H1 (cell line): Measurements from ENCODE around the gene ENTPD1. TPM values are rescaled to one million over a fixed set of nuclear protein-coding genes. Genes with fewer than 3 reads are reported as not detected.

ENCODE experiments used
- CTCF ChIA-PET: fragments of 300-600 bp; sonication (Branson Sonifier 250); formaldehyde crosslinking; loops from one replicate; lab custom pipeline; 2021; ENCODE audit not compliant: partially characterized antibody; lab: Charles Lee
- POLR2A ChIA-PET: fragments of 300-600 bp; sonication (Branson Sonifier 250); formaldehyde crosslinking; loops from one replicate; lab custom pipeline; 2021; ENCODE audit warnings: inconsistent platforms; ENCODE audit not compliant: partially characterized antibody; lab: Charles Lee
- DNase-seq, 2 experiments: peaks; one replicate each; pipeline versions ENCODE4 v3.0.0 to v3.0.0-alpha.2; 2010 to 2022; ENCODE audit warnings: low spot score in 2 of 2, low read depth in 1 of 2, mixed read lengths in 1 of 2
- FAIRE-seq: peaks from 2 replicates; lab custom pipeline; 2011; peaks lifted over from hg19 to GRCh38; lab: Jason Lieb, UNC
- H2AFZ ChIP-seq: 2 replicates; pipeline ENCODE4 v1.8.1; 2012; ENCODE audit warnings: low read length, inconsistent platforms
- H2AK5ac ChIP-seq: 2 replicates; pipeline ENCODE4 v1.6.1; 2013; ENCODE audit warnings: low read depth, low read length
- H2BK120ac ChIP-seq: replicated peaks from 2 replicates; pipeline ENCODE3; 2013; ENCODE audit warnings: low read depth, low read length, inconsistent platforms
- H2BK12ac ChIP-seq: 2 replicates; pipeline ENCODE4 v1.6.1; 2013; ENCODE audit warnings: low read depth, low read length
- H2BK15ac ChIP-seq: 2 replicates; pipeline ENCODE4 v1.6.1; 2013; ENCODE audit warnings: low read length
- H2BK20ac ChIP-seq: 2 replicates; pipeline ENCODE4 v1.6.1; 2013; ENCODE audit warnings: low read length
- H2BK5ac ChIP-seq: 2 replicates; pipeline ENCODE4 v1.6.1; 2013; ENCODE audit warnings: low read depth, low read length
- H3K14ac ChIP-seq: 2 replicates; pipeline ENCODE4 v1.6.1; 2013; ENCODE audit warnings: inconsistent platforms; ENCODE audit not compliant: insufficient read length
- H3K18ac ChIP-seq: 2 replicates; pipeline ENCODE4 v1.6.1; 2013; ENCODE audit warnings: low read length; ENCODE audit errors: extremely low read depth
- H3K23ac ChIP-seq: 2 replicates; pipeline ENCODE4 v1.6.1; 2013; ENCODE audit warnings: inconsistent platforms; ENCODE audit not compliant: insufficient read length
- H3K23me2 ChIP-seq: 2 replicates; pipeline ENCODE4 v1.6.1; 2013; ENCODE audit warnings: low read depth, low read length
- H3K27ac ChIP-seq: 2 replicates; pipeline ENCODE4 v1.6.1; 2011; ENCODE audit warnings: low read depth, low read length, inconsistent platforms
- H3K27me3 ChIP-seq, 4 experiments: replicated peaks in 1 of 4; 1 replicate in 1 of 4; 2 replicates in 3 of 4; pipeline versions ENCODE4 v1.6.1 to v1.8.1; 2011 to 2013; ENCODE audit warnings: low read length in 3 of 4, mild to moderate bottlenecking in 3 of 4, inconsistent platforms in 2 of 4, mixed read lengths in 2 of 4, moderate library complexity in 1 of 4; ENCODE audit not compliant: control insufficient read depth in 3 of 4, insufficient read depth in 3 of 4; ENCODE audit errors: extremely low read depth in 1 of 4
- H3K36me3 ChIP-seq, 4 experiments: 2 replicates each; pipeline versions ENCODE4 v1.6.1 to v1.8.1; 2011 to 2013; ENCODE audit warnings: mild to moderate bottlenecking in 4 of 4, low read length in 3 of 4, moderate library complexity in 2 of 4, control low read depth in 1 of 4, inconsistent platforms in 1 of 4; ENCODE audit not compliant: insufficient read depth in 4 of 4, control insufficient read depth in 2 of 4
- H3K4ac ChIP-seq: replicated peaks from 2 replicates; pipeline ENCODE3; 2013; ENCODE audit warnings: low read length, low read depth, mixed read lengths, inconsistent platforms; ENCODE audit not compliant: insufficient read length
- H3K4me1 ChIP-seq, 4 experiments: replicated peaks in 1 of 4; 1 replicate in 1 of 4; 2 replicates in 3 of 4; pipeline versions ENCODE4 v1.6.1 to v1.8.1; 2011 to 2013; ENCODE audit warnings: low read length in 3 of 4, inconsistent platforms in 2 of 4, mixed read lengths in 1 of 4; ENCODE audit not compliant: insufficient read depth in 4 of 4, control insufficient read depth in 3 of 4
- H3K4me2 ChIP-seq, 2 experiments: 2 replicates each; pipeline versions ENCODE4 v1.6.1 to v1.8.1; 2011 to 2013; ENCODE audit warnings: low read depth in 2 of 2, low read length in 2 of 2, control low read depth in 1 of 2, inconsistent platforms in 1 of 2, mild to moderate bottlenecking in 1 of 2; ENCODE audit not compliant: insufficient read depth in 1 of 2
- H3K4me3 ChIP-seq, 4 experiments: fragments of 200-600, 300-600 bp in 1 of 4; sonication (generic), shearing (Covaris generic), sonication (Bioruptor Twin) in 1 of 4; 2 replicates each; pipeline versions ENCODE4 v1.5.1 to v1.8.1; 2011 to 2016; ENCODE audit warnings: low read length in 4 of 4, low read depth in 3 of 4, control low read depth in 2 of 4, inconsistent platforms in 2 of 4, mild to moderate bottlenecking in 2 of 4, mixed read lengths in 1 of 4, moderate library complexity in 1 of 4; ENCODE audit not compliant: insufficient read depth in 2 of 4; ENCODE audit errors: extremely low read depth in 1 of 4
- H3K56ac ChIP-seq: replicated peaks from 2 replicates; pipeline ENCODE3; 2013; ENCODE audit warnings: low read depth, mild to moderate bottlenecking, mixed read lengths, low read length, inconsistent platforms; ENCODE audit not compliant: insufficient read length
- H3K79me1 ChIP-seq: 2 replicates; pipeline ENCODE4 v1.6.1; 2013; ENCODE audit warnings: low read depth, low read length, control low read depth
- H3K79me2 ChIP-seq, 2 experiments: 2 replicates each; pipeline versions ENCODE4 v1.6.1 to v1.8.1; 2012 to 2013; ENCODE audit warnings: low read length in 2 of 2, mild to moderate bottlenecking in 2 of 2, inconsistent platforms in 1 of 2; ENCODE audit not compliant: insufficient read depth in 2 of 2, control insufficient read depth in 1 of 2
- H3K9ac ChIP-seq, 4 experiments: replicated peaks in 1 of 4; 1 replicate in 1 of 4; 2 replicates in 3 of 4; pipeline versions ENCODE4 v1.6.1 to v1.8.1; 2011 to 2013; ENCODE audit warnings: low read depth in 3 of 4, low read length in 3 of 4, control low read depth in 2 of 4, mild to moderate bottlenecking in 2 of 4, moderate library complexity in 2 of 4, inconsistent platforms in 1 of 4; ENCODE audit errors: extremely low read depth in 1 of 4
- H3K9me3 ChIP-seq, 2 experiments: 2 replicates each; pipeline versions ENCODE4 v1.6.1 to v1.8.1; 2012 to 2013; ENCODE audit warnings: mild to moderate bottlenecking in 2 of 2, moderate library complexity in 2 of 2, control low read depth in 1 of 2, inconsistent platforms in 1 of 2, low read depth in 1 of 2, low read length in 1 of 2, mixed read lengths in 1 of 2; ENCODE audit not compliant: insufficient read depth in 2 of 2
- H4K20me1 ChIP-seq, 2 experiments: replicated peaks in 1 of 2; 2 replicates each; pipeline versions ENCODE3 to v1.8.1; 2011 to 2013; ENCODE audit warnings: inconsistent platforms in 2 of 2, low read length in 2 of 2, mild to moderate bottlenecking in 1 of 2; ENCODE audit not compliant: insufficient read depth in 2 of 2, control insufficient read depth in 1 of 2
- H4K5ac ChIP-seq: 2 replicates; pipeline ENCODE4 v1.6.1; 2013; ENCODE audit warnings: low read length, low read depth, mixed read lengths, inconsistent platforms; ENCODE audit not compliant: insufficient read length
- H4K8ac ChIP-seq: 2 replicates; pipeline ENCODE4 v1.8.0; 2013; ENCODE audit warnings: mild to moderate bottlenecking, moderate library complexity, low read length, inconsistent platforms; ENCODE audit not compliant: insufficient read depth; ENCODE audit errors: extremely low read depth
- H4K91ac ChIP-seq: replicated peaks from 2 replicates; pipeline ENCODE3; 2013; ENCODE audit warnings: low read length, mixed read lengths, inconsistent platforms; ENCODE audit not compliant: insufficient read length
- ATF2 ChIP-seq: IDR thresholded peaks from 2 replicates; pipeline ENCODE4 v1.6.1; 2012; ENCODE audit warnings: low read length, inconsistent platforms
- ATF3 ChIP-seq: IDR thresholded peaks from 2 replicates; pipeline ENCODE4 v1.6.1; 2011; ENCODE audit warnings: low read depth, mild to moderate bottlenecking, low read length; ENCODE audit not compliant: insufficient read depth
- RFX5 ChIP-seq: IDR thresholded peaks from 2 replicates; pipeline ENCODE4 v1.6.1; 2011; ENCODE audit warnings: low read depth, low read length, improper control_type of control experiment, borderline replicate concordance
- SIX5 ChIP-seq: IDR thresholded peaks from 2 replicates; pipeline ENCODE4 v1.6.1; 2011; ENCODE audit warnings: mild to moderate bottlenecking, low read depth, low read length
- SP2 ChIP-seq: IDR thresholded peaks from 2 replicates; pipeline ENCODE4 v1.6.1; 2012; ENCODE audit warnings: mild to moderate bottlenecking, low read length, inconsistent platforms
- polyA plus RNA-seq, 7 experiments: library from polyadenylated mRNA; depleted of rRNA in 3 of 7; stranded (reverse) in 5 of 7; unstranded in 2 of 7; fragments of >200 nt in 5 of 7; fragments of 200-250 nt in 2 of 7; gene quantifications; 1 replicate in 5 of 7; 2 replicates in 1 of 7; 4 replicates in 1 of 7; pipeline versions ENCODE4 v1.2.1 to v1.2.3, GENCODE V29; 2011 to 2013; ENCODE audit warnings: missing spikeins in 2 of 7, mixed read lengths in 2 of 7
- total RNA-seq: library from RNA; stranded (reverse); fragmentation: NEBNext Ultra II Directional; extraction: Animal tissue kit (Norgen Biotek cat#: 25700); gene quantifications from 2 replicates; pipeline ENCODE4 v1.2.1, GENCODE V29; 2021

Gene ENTPD1
- total and polyA plus RNA-seq, 2 of the 8 experiments (the other 6 are each of a cell fraction or from before 2014, with no cell fraction given) = 2.2 to 2.5 TPM

- H2BK120ac ChIP-seq = no peak overlapping the region
- H2AFZ ChIP-seq = no peak overlapping the region
- H3K4me3 ChIP-seq = no peak overlapping the region
- FAIRE-seq (no peak), DNase-seq (no peak)
- H3K23me2 ChIP-seq = no peaks in the 10 kb centered on the region
- H4K91ac ChIP-seq = no peak overlapping the region
- TF ChIP-seq ATF3 = no peak
- TF ChIP-seq SIX5 = no peak
- no peak for TF ChIP-seq ATF2
- TF ChIP-seq RFX5 = no peak
- no peak for TF ChIP-seq SP2
- H3K9me3 ChIP-seq = no peaks in the 10 kb centered on the region
- no peak overlapping the region for H2BK20ac ChIP-seq
- H3K4me1 ChIP-seq = no peaks in the 10 kb centered on the region
- H3K56ac ChIP-seq = no peak overlapping the region
- no peaks in the 10 kb centered on the region for H3K36me3 ChIP-seq
- no peak overlapping the region for H3K18ac ChIP-seq
- no peak overlapping the region for H3K4ac ChIP-seq
- CTCF ChIA-PET = interaction anchor here (1.0 to 6.2 kb wide), 2 partner anchors 9 to 49 kb away, joined by 3 to 48 read pairs; no protein-coding TSS in a partner anchor
- no peaks in the 10 kb centered on the region for H3K79me2 ChIP-seq
- H4K20me1 ChIP-seq = no peaks in the 10 kb centered on the region
- no peak overlapping the region for H2AK5ac ChIP-seq
- H3K27ac ChIP-seq = no peak overlapping the region
- H2BK12ac ChIP-seq = no peak overlapping the region
- H3K4me2 ChIP-seq = no peak overlapping the region
- no peak overlapping the region for H3K9ac ChIP-seq
- no peak overlapping the region for H3K14ac ChIP-seq
- POLR2A ChIA-PET = no interaction called here
- no peak overlapping the region for H2BK15ac ChIP-seq
- H3K23ac ChIP-seq = no peak overlapping the region
- no peak overlapping the region for H4K8ac ChIP-seq
- H4K5ac ChIP-seq = no peak overlapping the region
- no peak overlapping the region for H2BK5ac ChIP-seq
- H3K27me3 ChIP-seq = no peaks in the 10 kb centered on the region
- no peaks in the 10 kb centered on the region for H3K79me1 ChIP-seq
These were observed 75.6 kb downstream of the ENTPD1 start for GRCh38 chr10:95831515-95831914.
